ENCODE data around the gene PRKN. TPM values are rescaled to one million over a fixed set of nuclear protein-coding genes. Genes with fewer than 3 reads are reported as not detected.

The PRKN gene
- total RNA-seq, 1 experiment from 2014 or later = 2.0 TPM

- H2AK5ac ChIP-seq (ENCODE audit: insufficient read length, low read length) = no peak overlapping the region
- no peak overlapping the region; a peak in 1 of 7 replicates for H3K27ac Mint-ChIP-seq
- H3K79me1 ChIP-seq (ENCODE audit: insufficient read depth, low read depth, low read length, poor library complexity, severe bottlenecking) = no peaks in the 10 kb centered on the region
- no peaks in the 10 kb centered on the region for H4K20me1 ChIP-seq (ENCODE audit: control insufficient read depth, insufficient read depth, insufficient read length)
- H3K18ac ChIP-seq (ENCODE audit: insufficient read length, low read depth, low read length) = no peak overlapping the region
- no peaks in the 10 kb centered on the region for H3K27me3 ChIP-seq (ENCODE audit: insufficient read depth, low read length)
- no peak overlapping the region for H2BK5ac ChIP-seq (ENCODE audit: insufficient read length, low read length)
- H2BK15ac ChIP-seq (ENCODE audit: low read depth, low read length) = no peak overlapping the region
- no peaks in the 10 kb centered on the region for H3K4me1 ChIP-seq (ENCODE audit: insufficient read depth, low read length)
- no peak overlapping the region for H2BK20ac ChIP-seq (ENCODE audit: low read depth, low read length, poor library complexity, severe bottlenecking)
- H2BK120ac ChIP-seq (ENCODE audit: low read depth, low read length, poor library complexity, severe bottlenecking) = no peak overlapping the region
- no peak overlapping the region for H3T11ph ChIP-seq (ENCODE audit: low read length)
- H3K79me2 ChIP-seq (ENCODE audit: insufficient read depth, low read length) = no peaks in the 10 kb centered on the region
- no peak for TF ChIP-seq CTCF (conservative IDR thresholded peaks at IDR 0.05)
- no CpG with 5 or more reads among the region's 2 CpGs for WGBS (ENCODE audit: extremely low coverage, insufficient read length, low lambda C conversion rate)
- H3K4me1 Mint-ChIP-seq = 0 out of 4 replicates have a peak, but pooled peaks cover 0 to 3% of the 10 kb centered on the region in 2 experiments
- H3K36me3 Mint-ChIP-seq (ENCODE audit: insufficient read depth in 1 of 3, low read depth in 3 of 3) = no peaks in the 10 kb centered on the region
- no peak overlapping the region for H3K56ac ChIP-seq (ENCODE audit: insufficient read length, low read depth, low read length)
- H3K27me3 Mint-ChIP-seq (ENCODE audit: low read depth) = peaks cover 3% of the 10 kb centered on the region
- H4K91ac ChIP-seq (ENCODE audit: insufficient read length, low read depth, low read length) = no peak overlapping the region
- H3K27ac ChIP-seq (ENCODE audit: insufficient read length, low read depth, low read length) = no peak overlapping the region
- H4K8ac ChIP-seq (replicated peaks; ENCODE audit: insufficient read length, low read depth, low read length) = no peak overlapping the region
- H3K9me3 Mint-ChIP-seq = peaks cover 2 to 10% of the 10 kb centered on the region in 2 experiments; a peak in 4 of 5 replicates
- no peak for DNase-seq
- no peak overlapping the region for H3K4me3 Mint-ChIP-seq
- H3K23ac ChIP-seq (ENCODE audit: insufficient read length, low read depth, low read length) = no peak overlapping the region
- H3K23me2 ChIP-seq (ENCODE audit: insufficient read length, low read depth, low read length, poor library complexity, severe bottlenecking) = no peaks in the 10 kb centered on the region
- H3K4me2 ChIP-seq (ENCODE audit: insufficient read depth, insufficient read length, low read length) = no peak overlapping the region
- no peaks in the 10 kb centered on the region for H3K9me3 ChIP-seq (ENCODE audit: control insufficient read depth, low read depth, low read length)
- H4K5ac ChIP-seq (ENCODE audit: insufficient read length, low read depth, low read length) = no peak overlapping the region
- no peak overlapping the region for H3K14ac ChIP-seq (ENCODE audit: insufficient read depth, low read length)
- H3K4ac ChIP-seq (ENCODE audit: low read depth, low read length) = no peak overlapping the region
- no peak overlapping the region for H3K9ac ChIP-seq (ENCODE audit: extremely low read depth, insufficient read length, low read length)
- no peak overlapping the region for H2AFZ ChIP-seq (ENCODE audit: low read length)
- H2BK12ac ChIP-seq (ENCODE audit: insufficient read length, low read depth, low read length) = no peak overlapping the region
Observed at GRCh38 chr6:161613711-161614110, 1113.9 kb downstream of the PRKN start.
